ENCODE data around the gene ZNF664.

DNA sequence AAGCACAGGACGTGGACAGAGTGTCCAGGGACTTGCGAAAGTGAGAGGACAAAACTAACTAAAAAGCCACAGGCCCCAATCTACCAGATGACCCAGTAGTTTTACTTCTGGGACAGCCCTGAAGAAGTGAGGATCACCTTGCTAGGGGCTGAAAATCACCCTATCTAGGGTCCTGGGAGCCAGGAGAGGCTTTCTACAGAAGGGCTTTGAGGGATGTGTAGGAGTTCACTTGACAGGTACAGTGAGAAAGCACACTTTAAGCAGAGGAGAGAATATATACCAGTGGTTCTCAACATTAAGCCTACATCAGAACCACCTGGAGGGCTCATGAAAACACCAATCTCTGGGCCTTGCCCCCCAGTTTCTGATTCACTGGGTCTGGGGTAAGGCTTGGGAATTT is 60.8 kb downstream of the ZNF664 start:
- TF ChIP-seq POLR2A (IDR thresholded peaks at IDR 0.05): no peak
- TF ChIP-seq, protein P1, sequence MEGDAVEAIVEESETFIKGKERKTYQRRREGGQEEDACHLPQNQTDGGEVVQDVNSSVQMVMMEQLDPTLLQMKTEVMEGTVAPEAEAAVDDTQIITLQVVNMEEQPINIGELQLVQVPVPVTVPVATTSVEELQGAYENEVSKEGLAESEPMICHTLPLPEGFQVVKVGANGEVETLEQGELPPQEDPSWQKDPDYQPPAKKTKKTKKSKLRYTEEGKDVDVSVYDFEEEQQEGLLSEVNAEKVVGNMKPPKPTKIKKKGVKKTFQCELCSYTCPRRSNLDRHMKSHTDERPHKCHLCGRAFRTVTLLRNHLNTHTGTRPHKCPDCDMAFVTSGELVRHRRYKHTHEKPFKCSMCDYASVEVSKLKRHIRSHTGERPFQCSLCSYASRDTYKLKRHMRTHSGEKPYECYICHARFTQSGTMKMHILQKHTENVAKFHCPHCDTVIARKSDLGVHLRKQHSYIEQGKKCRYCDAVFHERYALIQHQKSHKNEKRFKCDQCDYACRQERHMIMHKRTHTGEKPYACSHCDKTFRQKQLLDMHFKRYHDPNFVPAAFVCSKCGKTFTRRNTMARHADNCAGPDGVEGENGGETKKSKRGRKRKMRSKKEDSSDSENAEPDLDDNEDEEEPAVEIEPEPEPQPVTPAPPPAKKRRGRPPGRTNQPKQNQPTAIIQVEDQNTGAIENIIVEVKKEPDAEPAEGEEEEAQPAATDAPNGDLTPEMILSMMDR (IDR thresholded peaks at IDR 0.05): no peak

All from lower leg skin (tissue), 3 donors.